GM06990 (cell line): ENCODE data around the gene TMEM150C.

Source experiments
- DNase-seq: peaks from one replicate; pipeline ENCODE4 v3.0.0-alpha.2; 2011; ENCODE audit not compliant: insufficient read length; ENCODE audit errors: extremely low read depth
- H3K27me3 ChIP-seq: replicated peaks from 2 replicates; pipeline ENCODE4 v1.6.0; 2011; ENCODE audit warnings: low read length; ENCODE audit not compliant: control insufficient read depth, insufficient read depth
- H3K36me3 ChIP-seq: 2 replicates; pipeline ENCODE4 v1.5.1; 2011; ENCODE audit warnings: low read length; ENCODE audit not compliant: control insufficient read depth, insufficient read depth
- H3K4me3 ChIP-seq: replicated peaks from 2 replicates; pipeline ENCODE4 v1.5.1; 2011; ENCODE audit warnings: low read depth, mild to moderate bottlenecking, control low read depth, low read length
- TF ChIP-seq, protein P1 (sequence below): IDR thresholded peaks from 2 replicates; pipeline ENCODE4 v1.5.1; 2011; ENCODE audit warnings: low read length, control low read depth, mild to moderate bottlenecking, inconsistent platforms; ENCODE audit not compliant: insufficient read depth, poor library complexity, severe bottlenecking

Gene TMEM150C

DNA sequence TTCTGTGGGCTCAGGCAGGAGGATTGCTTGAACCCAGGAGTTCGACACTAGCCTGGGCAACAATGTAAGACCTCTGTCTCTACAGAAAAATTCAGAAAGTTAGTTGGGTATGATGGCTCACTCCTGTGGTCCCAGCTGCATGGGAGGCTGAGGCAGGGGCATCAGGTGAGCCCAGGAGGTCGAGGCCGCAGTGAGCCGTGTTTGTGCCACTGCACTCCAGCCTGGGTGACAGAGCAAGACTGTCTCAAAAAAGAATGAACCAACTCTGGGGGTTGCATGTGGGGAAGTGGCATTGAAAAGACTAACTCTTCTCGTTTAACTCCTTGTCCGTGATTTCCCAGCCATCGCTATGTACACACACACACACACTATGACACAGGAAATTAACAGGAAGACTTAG lies 104.5 kb downstream of the TMEM150C start:
- Histone ChIP-seq H3K4me3 (no peak overlapping the region), H3K27me3 (no peaks in the 10 kb centered on the region), H3K36me3 (peaks cover 5% of the 10 kb centered on the region)
- DNase-seq: no peak
- TF ChIP-seq, protein P1, sequence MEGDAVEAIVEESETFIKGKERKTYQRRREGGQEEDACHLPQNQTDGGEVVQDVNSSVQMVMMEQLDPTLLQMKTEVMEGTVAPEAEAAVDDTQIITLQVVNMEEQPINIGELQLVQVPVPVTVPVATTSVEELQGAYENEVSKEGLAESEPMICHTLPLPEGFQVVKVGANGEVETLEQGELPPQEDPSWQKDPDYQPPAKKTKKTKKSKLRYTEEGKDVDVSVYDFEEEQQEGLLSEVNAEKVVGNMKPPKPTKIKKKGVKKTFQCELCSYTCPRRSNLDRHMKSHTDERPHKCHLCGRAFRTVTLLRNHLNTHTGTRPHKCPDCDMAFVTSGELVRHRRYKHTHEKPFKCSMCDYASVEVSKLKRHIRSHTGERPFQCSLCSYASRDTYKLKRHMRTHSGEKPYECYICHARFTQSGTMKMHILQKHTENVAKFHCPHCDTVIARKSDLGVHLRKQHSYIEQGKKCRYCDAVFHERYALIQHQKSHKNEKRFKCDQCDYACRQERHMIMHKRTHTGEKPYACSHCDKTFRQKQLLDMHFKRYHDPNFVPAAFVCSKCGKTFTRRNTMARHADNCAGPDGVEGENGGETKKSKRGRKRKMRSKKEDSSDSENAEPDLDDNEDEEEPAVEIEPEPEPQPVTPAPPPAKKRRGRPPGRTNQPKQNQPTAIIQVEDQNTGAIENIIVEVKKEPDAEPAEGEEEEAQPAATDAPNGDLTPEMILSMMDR: no peak

DNA sequence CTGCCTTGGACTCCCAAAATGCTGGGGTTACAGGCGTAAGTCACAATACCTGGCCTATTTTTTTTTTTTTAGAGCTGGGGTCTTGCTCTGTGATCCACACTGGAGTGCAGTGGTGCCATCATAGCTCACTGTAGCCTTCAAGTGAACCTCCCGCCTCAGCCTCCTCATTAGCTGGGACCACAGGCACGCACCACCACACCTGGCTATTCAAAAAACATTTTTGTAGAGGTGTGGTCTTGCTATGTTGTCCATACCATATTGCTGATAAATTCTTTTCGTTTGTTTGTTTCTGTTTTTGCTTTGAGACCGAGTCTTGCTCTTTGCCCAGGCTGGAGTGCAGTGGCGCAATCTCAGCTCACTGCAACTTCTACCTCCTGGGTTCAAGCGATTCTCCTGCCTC lies 109.8 kb downstream of the TMEM150C start:
- Histone ChIP-seq H3K36me3 (peaks cover 4% of the 10 kb centered on the region), H3K4me3 (no peak overlapping the region), H3K27me3 (no peaks in the 10 kb centered on the region)
- DNase-seq: no peak
- TF ChIP-seq, protein P1: no peak

DNA sequence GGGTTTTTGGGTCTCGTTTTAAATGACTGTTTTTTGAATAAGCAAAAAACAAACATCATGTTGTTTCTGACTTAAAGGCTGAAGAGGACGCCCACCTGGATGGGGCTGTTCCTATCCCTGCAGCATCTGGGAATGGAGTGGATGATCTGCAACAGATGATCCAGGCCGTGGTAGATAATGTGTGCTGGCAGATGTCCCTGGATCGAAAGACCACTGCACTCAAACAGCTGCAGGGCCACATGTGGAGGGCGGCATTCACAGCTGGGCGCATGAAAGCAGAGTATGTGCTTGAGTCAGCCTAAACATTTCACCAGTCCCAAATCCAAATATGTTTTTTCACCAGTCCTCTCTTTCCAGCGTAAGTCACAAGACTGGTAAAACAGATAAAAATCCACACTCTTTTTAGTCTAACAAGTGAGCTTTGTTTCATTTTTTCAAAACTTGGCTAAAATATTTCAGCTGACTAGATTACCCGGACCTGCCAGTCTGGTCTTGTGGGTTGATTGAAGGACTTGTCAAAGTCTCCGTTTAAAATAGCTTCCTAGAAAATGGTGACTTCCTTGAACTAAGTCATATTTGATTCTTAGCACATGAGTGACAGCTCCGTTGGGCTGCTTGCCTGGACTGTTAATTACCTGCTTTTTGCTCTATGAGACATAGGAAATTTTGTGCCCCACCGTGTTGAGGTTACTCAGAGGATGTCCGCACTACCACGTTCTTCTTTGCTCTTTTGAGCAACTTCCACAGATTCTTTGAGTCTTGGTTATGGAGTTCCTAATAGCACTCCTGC lies 110.6 kb downstream of the TMEM150C start:
- no peak for DNase-seq
- Histone ChIP-seq H3K27me3 (no peaks in the 10 kb centered on the region), H3K4me3 (no peak overlapping the region), H3K36me3 (peaks cover 4% of the 10 kb centered on the region)
- TF ChIP-seq, protein P1: no peak

DNA sequence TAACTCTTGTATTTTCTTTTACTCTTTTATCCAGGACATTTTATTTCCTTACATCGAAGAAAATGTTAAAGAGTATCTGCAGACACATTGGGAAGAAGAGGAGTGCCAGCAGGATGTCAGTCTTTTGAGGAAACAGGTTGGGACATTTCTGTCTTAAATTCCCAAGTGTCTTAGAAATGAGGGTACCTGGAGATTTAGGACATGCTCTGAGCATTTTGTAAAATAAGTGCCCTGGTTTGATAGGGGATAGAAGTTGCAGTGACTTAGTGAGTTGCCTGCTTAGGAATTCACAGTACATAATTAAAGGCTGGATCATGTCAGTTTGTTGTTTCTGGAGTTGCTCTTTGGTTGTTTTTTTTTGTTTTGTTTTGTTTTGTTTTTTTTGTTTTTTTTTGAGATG lies 113.9 kb downstream of the TMEM150C start:
- Histone ChIP-seq H3K36me3 (peaks cover 4% of the 10 kb centered on the region), H3K4me3 (no peak overlapping the region), H3K27me3 (no peaks in the 10 kb centered on the region)
- TF ChIP-seq, protein P1: no peak
- DNase-seq: no peak

DNA sequence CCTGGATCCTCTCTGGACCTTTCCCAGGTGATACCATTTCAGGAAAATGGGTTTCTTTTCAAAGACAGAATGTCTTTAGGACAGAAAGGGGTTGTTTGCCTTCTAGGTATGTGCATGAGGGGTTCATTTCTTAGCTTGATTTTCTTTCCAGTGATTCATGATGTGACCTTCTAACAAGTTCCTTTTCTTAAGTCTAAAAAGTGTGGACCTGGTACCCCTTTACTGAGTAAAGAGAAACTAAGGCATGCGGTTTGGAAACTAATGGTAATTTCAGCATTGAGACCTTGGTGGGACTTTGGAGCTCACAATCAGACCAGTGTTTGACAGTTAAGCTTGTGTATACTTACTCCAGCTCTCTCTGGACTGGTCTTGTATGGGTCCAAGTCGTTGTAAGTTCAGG lies 122.7 kb downstream of the TMEM150C start:
- peaks cover 2% of the 10 kb centered on the region for H3K36me3 ChIP-seq

More for the DNA sequence above, 122.7 kb downstream of the TMEM150C start:
- Histone ChIP-seq H3K4me3 (no peak overlapping the region), H3K27me3 (no peaks in the 10 kb centered on the region)
- DNase-seq: no peak
- TF ChIP-seq, protein P1: no peak
